ENCODE results near the gene PIGU. TPM values are rescaled to one million over a fixed set of nuclear protein-coding genes. Genes with fewer than 3 reads are reported as not detected.
"Not testable (repeated sequence)": the region's sequence is repeated elsewhere in the genome, so short reads cannot be mapped to it uniquely, and the experiment has no call there.

The PIGU gene
- total and polyA plus RNA-seq, 7 donors, result 6.6 to 26.8 (median 11.1) TPM

DNA sequence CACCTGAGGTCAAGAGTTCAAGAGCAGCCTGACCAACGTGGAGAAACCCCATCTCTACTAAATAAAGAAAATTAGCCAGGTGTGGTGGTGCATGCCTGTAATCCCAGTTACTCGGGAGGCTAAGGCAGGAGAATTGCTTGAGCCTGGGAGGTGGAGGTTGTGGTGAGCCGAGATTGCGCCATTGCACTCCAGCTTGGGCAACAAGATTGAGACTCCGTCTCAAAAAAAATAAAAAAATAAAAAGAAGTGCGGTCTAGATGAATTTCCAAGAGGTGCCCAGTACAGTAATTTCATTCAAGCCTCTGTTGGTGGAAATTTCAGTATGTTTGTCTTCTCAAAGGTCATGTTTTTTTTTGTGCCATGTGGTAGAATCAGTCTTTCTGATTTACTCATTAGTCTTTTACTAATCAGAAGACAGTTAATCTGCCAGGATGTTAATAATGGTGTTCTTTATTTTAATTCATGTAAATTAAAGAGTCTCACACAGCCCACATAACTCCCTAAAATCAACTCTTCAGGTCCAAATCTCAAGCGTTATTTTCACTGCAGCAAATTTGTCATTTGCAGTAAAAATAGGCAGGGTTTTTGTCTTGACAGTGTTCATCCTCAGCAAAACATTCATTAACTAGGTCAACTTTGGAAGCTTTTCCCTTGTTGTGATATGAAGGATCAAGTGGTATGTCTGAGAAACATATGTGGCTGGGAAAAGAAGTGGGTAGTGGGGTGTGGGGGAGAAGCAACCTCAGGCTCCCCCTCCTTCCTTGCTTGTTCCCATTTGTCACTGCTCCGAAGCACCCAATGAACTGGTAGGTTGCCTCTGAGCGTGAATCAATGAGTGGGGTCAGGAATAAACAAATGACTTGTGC, 40.6 kb upstream of the PIGU start:
- peaks cover 0 to 64% (median 5%) of the 10 kb centered on the region in 4 donors for H3K36me3 ChIP-seq

DNA sequence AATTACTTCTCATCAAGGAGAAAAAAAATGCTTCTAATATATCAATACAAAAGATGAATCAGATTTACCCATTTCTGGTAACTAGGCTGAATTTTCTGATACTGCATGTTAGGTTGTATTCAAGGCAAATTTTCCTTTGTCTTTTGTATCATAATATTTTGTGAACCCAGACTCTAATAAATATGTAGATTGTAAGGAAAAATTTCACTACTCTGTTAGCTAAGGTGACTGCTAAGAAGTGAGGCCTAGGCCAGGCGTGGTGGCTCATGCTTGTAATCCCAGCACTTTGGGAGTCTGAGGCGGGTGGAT, 40.0 kb upstream of the PIGU start:
- intact Hi-C loops (cut with DNase I), result no loop called here
- Histone ChIP-seq H3K4me3 (no peak overlapping the region), H3K27ac (no peak overlapping the region), H3K27me3 (no peaks in the 10 kb centered on the region), H3K36me3 (peaks cover 0 to 70% (median 5%) of the 10 kb centered on the region in 4 donors), H3K9me3 (no peaks in the 10 kb centered on the region), H3K4me1 (no peaks in the 10 kb centered on the region)
- 91 to 96% methylated on average over 2 of the region's 2 CpGs for WGBS, 2 donors
- TF ChIP-seq EP300 (IDR thresholded peaks at IDR 0.05) (no peak), POLR2AphosphoS5 (IDR thresholded peaks at IDR 0.05) (no peak), POLR2A (IDR thresholded peaks at IDR 0.05) (no peak)
- TF ChIP-seq, protein P1, sequence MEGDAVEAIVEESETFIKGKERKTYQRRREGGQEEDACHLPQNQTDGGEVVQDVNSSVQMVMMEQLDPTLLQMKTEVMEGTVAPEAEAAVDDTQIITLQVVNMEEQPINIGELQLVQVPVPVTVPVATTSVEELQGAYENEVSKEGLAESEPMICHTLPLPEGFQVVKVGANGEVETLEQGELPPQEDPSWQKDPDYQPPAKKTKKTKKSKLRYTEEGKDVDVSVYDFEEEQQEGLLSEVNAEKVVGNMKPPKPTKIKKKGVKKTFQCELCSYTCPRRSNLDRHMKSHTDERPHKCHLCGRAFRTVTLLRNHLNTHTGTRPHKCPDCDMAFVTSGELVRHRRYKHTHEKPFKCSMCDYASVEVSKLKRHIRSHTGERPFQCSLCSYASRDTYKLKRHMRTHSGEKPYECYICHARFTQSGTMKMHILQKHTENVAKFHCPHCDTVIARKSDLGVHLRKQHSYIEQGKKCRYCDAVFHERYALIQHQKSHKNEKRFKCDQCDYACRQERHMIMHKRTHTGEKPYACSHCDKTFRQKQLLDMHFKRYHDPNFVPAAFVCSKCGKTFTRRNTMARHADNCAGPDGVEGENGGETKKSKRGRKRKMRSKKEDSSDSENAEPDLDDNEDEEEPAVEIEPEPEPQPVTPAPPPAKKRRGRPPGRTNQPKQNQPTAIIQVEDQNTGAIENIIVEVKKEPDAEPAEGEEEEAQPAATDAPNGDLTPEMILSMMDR (IDR thresholded peaks at IDR 0.05), result no peak
- no peak for DNase-seq

More for the DNA sequence above, 40.6 kb upstream of the PIGU start:
- H3K27ac ChIP-seq, result no peak overlapping the region
- H3K27me3 ChIP-seq, result no peaks in the 10 kb centered on the region
- no peak overlapping the region for H3K4me3 ChIP-seq
- intact Hi-C loops (cut with DNase I), result no loop called here
- DNase-seq, result no peak
- 85 to 86% methylated on average over 9 of the region's 9 CpGs for WGBS, 2 donors
- TF ChIP-seq, protein P1 (IDR thresholded peaks at IDR 0.05), result no peak
- no peak for TF ChIP-seq POLR2AphosphoS5 (IDR thresholded peaks at IDR 0.05)
- no peak for TF ChIP-seq POLR2A (IDR thresholded peaks at IDR 0.05)
- no peak for TF ChIP-seq EP300 (IDR thresholded peaks at IDR 0.05)
- no peaks in the 10 kb centered on the region for H3K4me1 ChIP-seq
- no peaks in the 10 kb centered on the region for H3K9me3 ChIP-seq

DNA sequence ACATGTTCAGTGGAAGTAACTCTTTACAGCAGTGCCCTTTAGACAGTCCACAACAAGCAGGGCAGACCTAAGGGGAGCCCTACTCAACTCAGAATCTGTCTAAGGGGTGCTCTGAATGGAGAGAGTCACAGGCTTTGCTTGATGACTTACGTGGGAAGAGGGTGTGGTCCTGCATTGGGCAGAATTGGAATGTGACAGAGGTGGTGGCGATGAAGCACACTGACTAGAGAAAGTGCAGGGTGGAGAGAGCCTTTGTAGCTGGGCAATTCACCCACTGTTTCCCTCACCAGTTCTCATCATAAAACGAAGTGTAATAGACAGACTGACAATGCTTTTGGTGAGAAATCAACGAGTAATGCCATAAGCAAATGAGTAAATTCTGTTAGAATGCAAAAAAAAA, 38.5 kb upstream of the PIGU start:
- intact Hi-C loops (cut with DNase I), result no loop called here
- DNase-seq, result no peak
- Histone ChIP-seq H3K27ac (no peak overlapping the region), H3K4me1 (peaks cover 0 to 8% (median 5%) of the 10 kb centered on the region in 4 donors), H3K36me3 (peaks cover 0 to 68% (median 3%) of the 10 kb centered on the region in 4 donors), H3K27me3 (no peaks in the 10 kb centered on the region), H3K9me3 (no peaks in the 10 kb centered on the region), H3K4me3 (no peak overlapping the region)
- WGBS, 2 donors, result 90 to 95% methylated on average over 4 of the region's 4 CpGs
- no peak for TF ChIP-seq POLR2AphosphoS5 (IDR thresholded peaks at IDR 0.05)
- no peak for TF ChIP-seq POLR2A (IDR thresholded peaks at IDR 0.05)
- TF ChIP-seq, protein P1 (IDR thresholded peaks at IDR 0.05), result no peak
- no peak for TF ChIP-seq EP300 (IDR thresholded peaks at IDR 0.05)

DNA sequence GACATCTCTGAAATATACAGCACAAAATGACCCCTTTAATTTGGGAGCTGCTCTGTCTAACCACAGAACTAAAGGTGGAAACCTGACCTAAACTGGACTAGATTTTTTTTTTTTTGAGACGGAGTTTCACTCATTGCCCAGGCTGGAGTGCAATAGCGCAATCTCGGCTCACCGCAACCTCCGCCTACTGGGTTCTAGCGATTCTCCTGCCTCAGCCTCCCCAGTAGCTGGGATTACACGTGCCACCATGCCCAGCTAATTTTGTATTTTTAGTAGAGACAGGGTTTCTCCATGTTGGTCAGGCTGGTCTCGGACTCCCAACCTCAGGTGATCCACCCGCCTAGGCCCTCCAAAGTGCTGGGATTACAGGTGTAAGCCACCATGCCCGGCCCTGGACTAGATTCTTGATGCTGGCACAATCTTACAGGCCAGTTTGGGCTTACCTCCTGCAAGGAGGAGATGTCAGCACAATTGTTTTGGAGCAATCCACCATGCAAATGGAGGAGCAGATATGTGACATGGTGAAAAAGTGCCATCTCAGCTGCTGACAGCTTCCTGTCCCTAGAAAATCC, 37.1 kb upstream of the PIGU start:
- peaks cover 0 to 68% (median 3%) of the 10 kb centered on the region in 4 donors for H3K36me3 ChIP-seq
- 97% methylated on average over 10 of the region's 10 CpGs for WGBS, 2 donors

DNA sequence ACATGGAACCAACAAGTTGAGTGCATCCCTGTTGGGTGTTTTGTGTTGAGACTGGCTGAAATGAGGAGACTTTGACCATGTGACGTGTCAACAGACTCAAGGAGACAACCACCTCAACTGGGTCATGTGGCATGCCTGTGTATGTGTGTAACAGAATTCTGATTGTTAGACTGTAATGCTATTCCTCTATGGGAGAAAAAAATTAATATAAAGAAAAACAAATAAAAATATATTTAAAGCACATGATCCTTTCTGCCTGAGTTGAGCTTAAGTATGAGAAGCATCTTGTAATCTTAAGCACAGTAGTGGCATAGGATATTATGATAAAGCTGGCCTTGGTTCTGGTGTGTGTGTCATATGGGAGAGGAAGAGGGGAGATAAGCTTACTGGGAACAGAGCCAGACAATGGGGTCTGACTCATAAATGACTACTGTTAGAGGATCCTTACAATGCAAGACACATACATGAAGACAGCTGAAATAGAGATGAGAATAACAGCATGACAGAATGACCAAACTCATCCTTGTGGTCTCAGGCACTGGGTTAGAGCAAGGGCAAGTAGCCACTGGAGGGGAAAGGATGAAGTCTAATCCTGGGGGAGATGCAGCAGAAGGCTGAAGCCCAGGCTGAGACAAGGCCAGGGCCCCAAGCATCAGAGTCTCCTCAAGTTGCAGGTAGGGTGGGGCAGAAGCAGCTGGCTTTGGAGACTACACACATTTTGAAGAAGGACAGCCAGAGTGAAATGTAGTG, 36.5 kb upstream of the PIGU start:
- Histone ChIP-seq H3K4me1 (peaks cover 0 to 22% (median 15%) of the 10 kb centered on the region in 4 donors), H3K4me3 (no peak overlapping the region), H3K9me3 (no peaks in the 10 kb centered on the region), H3K27ac (no peak overlapping the region), H3K27me3 (no peaks in the 10 kb centered on the region), H3K36me3 (peaks cover 0 to 63% (median 3%) of the 10 kb centered on the region in 4 donors)
- intact Hi-C loops (cut with DNase I), result no loop called here
- no peak for DNase-seq
- no peak for TF ChIP-seq POLR2AphosphoS5 (IDR thresholded peaks at IDR 0.05)
- no peak for TF ChIP-seq EP300 (IDR thresholded peaks at IDR 0.05)
- no peak for TF ChIP-seq POLR2A (IDR thresholded peaks at IDR 0.05)
- TF ChIP-seq, protein P1 (IDR thresholded peaks at IDR 0.05), result no peak
- 80 to 89% methylated on average over 1 of the region's 1 CpG for WGBS, 2 donors

More for the DNA sequence above, 37.1 kb upstream of the PIGU start:
- H3K9me3 ChIP-seq; intact Hi-C loops (cut with DNase I); DNase-seq; H3K27me3 ChIP-seq; H3K27ac ChIP-seq; H3K4me3 ChIP-seq: not testable (repeated sequence)
- H3K4me1 ChIP-seq, result peaks cover 0 to 16% (median 12%) of the 10 kb centered on the region in 4 donors
